Tibial artery (tissue), 4 donors: Measurements from ENCODE around the gene ZNF138.

ENCODE experiments used
- DNase-seq, 2 donors: peaks; one replicate each; pipeline ENCODE4 v3.0.0-alpha.2; 2019
- H3K27ac ChIP-seq, 2 donors: fragments of 200-600 bp; sonication (generic) in 1 of 2; 1 replicate in 1 of 2; 2 replicates in 1 of 2; pipeline ENCODE4 v1.5.1; 2018 to 2019; ENCODE audit warnings: mild to moderate bottlenecking in 1 of 2
- H3K27me3 ChIP-seq, 2 donors: fragments of 200-600 bp; sonication (generic) in 1 of 2; one replicate each; pipeline versions ENCODE4 v1.5.1 to v1.6.0; 2016 to 2019
- H3K36me3 ChIP-seq, 3 donors: fragments of 200-600 bp; sonication (generic) in 2 of 3; one replicate each; pipeline ENCODE4 v1.5.1; 2016 to 2019; ENCODE audit warnings: mild to moderate bottlenecking in 2 of 3
- H3K4me1 ChIP-seq, 4 donors: fragments of 200-600 bp; sonication (generic) in 2 of 4; 1 replicate in 3 of 4; 2 replicates in 1 of 4; pipeline ENCODE4 v1.5.1; 2016 to 2019
- H3K4me3 ChIP-seq, 2 donors: fragments of 200-600 bp; sonication (generic) in 1 of 2; 1 replicate in 1 of 2; 2 replicates in 1 of 2; pipeline ENCODE4 v1.5.1; 2018 to 2019; ENCODE audit warnings: mild to moderate bottlenecking in 2 of 2
- H3K9me3 ChIP-seq, 3 donors: fragments of 200-600 bp; sonication (generic) in 1 of 3; one replicate each; pipeline ENCODE4 v1.5.1; 2016 to 2019
- CTCF ChIP-seq, 2 experiments: fragments of 200-600 bp in 1 of 2; fragments of 450-650 bp in 1 of 2; IDR thresholded peaks; one replicate each; pipeline ENCODE4 v1.5.1; 2017 to 2019; ENCODE audit warnings: antibody characterized with exemption in 2 of 2, mild to moderate bottlenecking in 1 of 2, moderate library complexity in 1 of 2
- intact Hi-C: fragments of 100-400 bp; cut with DNase I; formaldehyde crosslinking; loops from one replicate; pipeline ENCODE4 v1.15.0; 2023; ENCODE audit warnings: low total_unique reads

Gene ZNF138

DNA sequence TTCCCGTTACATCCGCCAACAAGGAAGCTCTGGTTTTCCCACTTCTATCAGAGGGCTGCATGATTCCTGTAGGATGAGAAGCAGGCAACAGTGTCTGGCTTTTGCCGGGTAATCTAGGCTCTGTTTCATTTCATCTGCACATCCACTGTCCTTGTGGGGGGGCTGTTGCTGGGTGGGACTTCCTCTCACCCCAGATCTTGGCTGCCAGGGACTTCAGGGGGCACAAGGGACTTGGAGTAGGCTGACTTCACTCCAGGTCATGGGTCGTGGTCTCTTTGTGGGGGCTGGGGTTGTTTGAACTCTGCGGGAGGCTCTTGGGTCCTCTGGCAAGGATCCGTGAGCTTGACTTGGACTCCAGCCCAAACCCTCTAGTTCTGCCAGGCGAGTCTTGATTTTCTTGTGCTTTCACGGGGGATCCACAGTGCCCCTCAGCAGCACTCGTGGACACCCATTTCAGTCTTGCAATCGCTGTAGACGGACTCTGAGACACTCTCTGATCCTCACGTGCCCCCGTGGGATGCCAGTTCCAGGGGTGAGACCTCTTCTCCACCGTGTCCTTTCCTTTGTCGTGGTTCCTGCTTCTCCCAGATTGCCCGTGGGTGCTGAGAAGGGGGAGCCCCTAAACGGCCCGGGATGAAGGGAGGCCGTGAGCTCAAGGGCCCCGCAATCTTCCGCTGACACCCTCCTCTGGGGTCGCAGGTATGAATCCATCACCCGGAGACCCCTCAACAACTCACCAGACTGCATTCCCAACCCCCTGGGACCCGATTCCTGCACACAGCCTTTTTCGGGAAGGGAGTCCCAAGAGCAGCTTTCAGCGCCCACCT lies 87.4 kb downstream of the ZNF138 start:
- intact Hi-C loops: loop anchor here (10.0 kb wide), 1 partner anchor 87 kb away; the partner anchor contains the start of gene ZNF138
- Histone ChIP-seq H3K36me3 (no peaks in the 10 kb centered on the region), H3K9me3 (no peaks in the 10 kb centered on the region), H3K27ac (peak overlapping the region in 1 of 2 donors; percentile 22), H3K4me3 (peak overlapping the region; percentile 46 to 61), H3K4me1 (peaks cover 0 to 19% (median 9%) of the 10 kb centered on the region in 4 donors), H3K27me3 (peaks cover 0 to 5% of the 10 kb centered on the region in 2 donors)
- no peak for TF ChIP-seq CTCF (IDR thresholded peaks at IDR 0.05)
- DNase-seq: peak in 1 of 2 donors; percentile 62

DNA sequence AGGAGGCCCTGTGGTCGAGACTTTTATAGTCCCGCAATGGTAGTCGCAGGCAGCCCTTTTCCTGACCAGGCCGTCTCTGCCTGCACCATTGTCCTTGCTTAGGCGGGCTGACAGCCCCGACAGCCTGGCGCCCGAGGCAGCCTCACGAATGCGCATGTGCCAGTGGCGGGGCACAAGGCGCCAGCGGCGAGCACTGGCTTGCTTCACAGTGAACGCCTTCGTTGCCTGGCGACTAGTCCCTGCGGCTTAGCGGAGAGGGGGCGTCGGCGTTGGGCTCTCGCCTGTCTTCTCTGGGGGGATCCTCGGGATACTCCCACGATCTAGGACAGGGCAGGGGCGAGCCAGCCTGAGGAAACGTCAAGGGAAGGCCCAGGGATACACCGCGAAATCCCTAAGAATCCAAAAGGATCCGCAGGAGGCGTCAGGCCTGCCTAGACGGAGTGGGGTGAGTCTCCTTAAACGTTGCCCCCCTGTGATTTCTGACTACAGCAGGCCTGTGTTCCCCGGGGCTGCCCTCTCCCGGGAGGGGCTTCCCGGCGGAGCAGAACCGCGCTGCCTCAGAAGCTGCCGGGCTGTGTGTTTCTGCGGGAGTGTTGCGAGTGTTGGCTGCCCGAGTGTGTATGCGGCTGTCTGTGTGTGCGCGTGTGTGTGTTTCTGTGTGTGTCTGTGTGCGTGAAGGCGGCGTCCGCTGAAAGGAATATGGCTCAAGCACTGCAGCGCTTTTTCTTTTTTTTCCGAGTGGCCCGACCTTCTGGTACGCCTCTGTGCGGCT lies 88.3 kb downstream of the ZNF138 start:
- no peaks in the 10 kb centered on the region for H3K36me3 ChIP-seq
- peak overlapping the region; percentile 22 to 50 for H3K27ac ChIP-seq
- no peak for TF ChIP-seq CTCF (IDR thresholded peaks at IDR 0.05)
- DNase-seq: peak; percentile 66 to 87
- peaks cover 0 to 6% of the 10 kb centered on the region in 2 donors for H3K27me3 ChIP-seq
- intact Hi-C loops: loop anchor here (10.0 kb wide), 1 partner anchor 88 kb away; the partner anchor contains the start of gene ZNF138
- no peaks in the 10 kb centered on the region for H3K9me3 ChIP-seq
- peaks cover 0 to 13% (median 6%) of the 10 kb centered on the region in 4 donors for H3K4me1 ChIP-seq
- peak overlapping the region; percentile 46 to 61 for H3K4me3 ChIP-seq
